CD4-positive, CD25-positive, alpha-beta regulatory T cell (primary cell): ENCODE measurements around the gene IMMP2L. TPM values are rescaled to one million over a fixed set of nuclear protein-coding genes. Genes with fewer than 3 reads are reported as not detected.
A peak's percentile ranks its signal among the peaks of the same experiment; 100 is the strongest.
"Not testable (repeated sequence)": the region's sequence is repeated elsewhere in the genome, so short reads cannot be mapped to it uniquely, and the experiment has no call there.

Source experiments
- ATAC-seq, 2 donors: fragments of 150-1000 bp; cut with Tn5 transposase; one replicate each; pipeline ENCODE4 v1.10.0; 2021; ENCODE audit warnings: low read depth in 2 of 2, moderate number of reproducible peaks in 2 of 2, moderate library complexity in 1 of 2
- DNase-seq, 3 donors: peaks; one replicate each; pipeline versions ENCODE4 v3.0.0 to v3.0.0-alpha.2; 2012 to 2022; ENCODE audit warnings: mixed read lengths in 1 of 3
- H3K27ac ChIP-seq: one replicate; pipeline ENCODE4 v1.7.0; 2013; ENCODE audit warnings: mild to moderate bottlenecking, low read length; ENCODE audit not compliant: insufficient read depth, poor library complexity, severe bottlenecking
- H3K27me3 ChIP-seq: one replicate; pipeline ENCODE4 v1.7.0; 2013; ENCODE audit warnings: low read length; ENCODE audit not compliant: control insufficient read depth, insufficient read depth
- H3K36me3 ChIP-seq: one replicate; pipeline ENCODE4 v1.7.0; 2013; ENCODE audit warnings: mild to moderate bottlenecking, low read length, moderate library complexity; ENCODE audit not compliant: control insufficient read depth, insufficient read depth
- H3K4me1 ChIP-seq: 2 replicates; pipeline ENCODE4 v1.7.0; 2013; ENCODE audit warnings: mild to moderate bottlenecking, low read length; ENCODE audit not compliant: insufficient read depth, control insufficient read depth, poor library complexity, severe bottlenecking
- H3K4me3 ChIP-seq: one replicate; pipeline ENCODE4 v1.7.0; 2013; ENCODE audit warnings: low read depth, mild to moderate bottlenecking, low read length, moderate library complexity
- H3K9me3 ChIP-seq, 2 experiments: 1 replicate in 1 of 2; 2 replicates in 1 of 2; pipeline ENCODE4 v1.7.0; 2013; ENCODE audit warnings: low read length in 2 of 2, mild to moderate bottlenecking in 1 of 2, moderate library complexity in 1 of 2; ENCODE audit not compliant: control insufficient read depth in 2 of 2
- H3K27ac Mint-ChIP-seq, 3 donors: one replicate each; pipeline ENCODE4 v1.8.0; 2020 to 2022; ENCODE audit warnings: mild to moderate bottlenecking in 3 of 3, mixed read lengths in 3 of 3, moderate library complexity in 2 of 3
- H3K27me3 Mint-ChIP-seq: one replicate; pipeline ENCODE4 v1.8.0; 2022; ENCODE audit warnings: mild to moderate bottlenecking, mixed read lengths
- H3K36me3 Mint-ChIP-seq: one replicate; pipeline ENCODE4 v1.8.0; 2020; ENCODE audit warnings: mixed read lengths
- H3K4me1 Mint-ChIP-seq, 4 donors: one replicate each; pipeline ENCODE4 v1.8.0; 2020 to 2022; ENCODE audit warnings: mixed read lengths in 4 of 4, mild to moderate bottlenecking in 1 of 4
- H3K4me3 Mint-ChIP-seq, 4 donors: one replicate each; pipeline ENCODE4 v1.8.0; 2020 to 2022; ENCODE audit warnings: mild to moderate bottlenecking in 4 of 4, mixed read lengths in 4 of 4, moderate library complexity in 3 of 4
- H3K9me3 Mint-ChIP-seq, 7 donors: one replicate each; pipeline ENCODE4 v1.8.0; 2020 to 2022; ENCODE audit warnings: mixed read lengths in 7 of 7, mild to moderate bottlenecking in 3 of 7, moderate library complexity in 2 of 7
- polyA plus RNA-seq, 4 donors: library from polyadenylated mRNA; unstranded; fragments of 300-500 nt; fragmentation: Illumina TruSeq; gene quantifications; one replicate each; pipeline ENCODE4 v1.2.3, GENCODE V29; 2021
- total RNA-seq: library from RNA; stranded (reverse); gene quantifications from one replicate; pipeline ENCODE4 v1.2.3, GENCODE V29; 2022

IMMP2L gene
- total and polyA plus RNA-seq, 5 donors from 2014 or later, result 8.9 to 23.8 (median 17.1) TPM

GRCh38 chr7:111324776-111325175 lies 237.5 kb downstream of the IMMP2L start:
- Histone ChIP-seq H3K4me3 (no peak overlapping the region), H3K36me3 (no peaks in the 10 kb centered on the region), H3K27me3 (no peaks in the 10 kb centered on the region), H3K4me1 (no peaks in the 10 kb centered on the region), H3K9me3 (no peaks in the 10 kb centered on the region), H3K27ac (no peak overlapping the region)
- no peak overlapping the region for H3K4me3 Mint-ChIP-seq
- no peaks in the 10 kb centered on the region for H3K27me3 Mint-ChIP-seq
- no peaks in the 10 kb centered on the region for H3K9me3 Mint-ChIP-seq
- ATAC-seq (no peak), DNase-seq (no peak)
- peaks cover 4 to 9% (median 6%) of the 10 kb centered on the region in 4 donors for H3K4me1 Mint-ChIP-seq
- no peak overlapping the region for H3K27ac Mint-ChIP-seq
- peaks cover 11% of the 10 kb centered on the region for H3K36me3 Mint-ChIP-seq

DNA sequence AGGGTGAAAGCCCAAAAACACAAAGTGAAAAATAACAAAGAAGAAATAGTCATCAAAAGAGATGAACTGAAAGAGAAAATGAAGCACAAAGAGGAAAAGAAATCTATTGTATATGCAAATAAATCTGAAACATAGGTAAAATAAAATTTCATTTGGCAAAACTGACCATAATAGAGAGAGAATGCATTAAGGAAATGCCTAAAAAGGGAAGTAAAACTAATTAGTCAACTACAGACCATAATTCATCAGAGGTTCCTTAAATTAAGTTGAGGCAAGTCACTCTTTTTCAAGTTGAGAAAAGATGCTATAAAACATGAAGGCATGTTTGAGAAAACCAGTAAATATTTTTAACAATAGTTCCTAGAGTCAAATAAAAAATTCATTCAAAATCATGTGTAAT lies 238.1 kb downstream of the IMMP2L start:
- Mint-ChIP-seq H3K36me3 (peaks cover 11% of the 10 kb centered on the region), H3K27ac (no peak overlapping the region), H3K27me3 (no peaks in the 10 kb centered on the region), H3K9me3 (peaks cover 0 to 1% (median 0%) of the 10 kb centered on the region in 7 donors), H3K4me1 (peaks cover 4 to 7% (median 5%) of the 10 kb centered on the region in 4 donors), H3K4me3 (no peak overlapping the region)
- H3K27ac ChIP-seq, result no peak overlapping the region
- H3K27me3 ChIP-seq, result no peaks in the 10 kb centered on the region
- H3K9me3 ChIP-seq, result no peaks in the 10 kb centered on the region
- DNase-seq, result no peak
- no peak for ATAC-seq
- H3K36me3 ChIP-seq, result no peaks in the 10 kb centered on the region
- no peak overlapping the region for H3K4me3 ChIP-seq
- H3K4me1 ChIP-seq, result no peaks in the 10 kb centered on the region

DNA sequence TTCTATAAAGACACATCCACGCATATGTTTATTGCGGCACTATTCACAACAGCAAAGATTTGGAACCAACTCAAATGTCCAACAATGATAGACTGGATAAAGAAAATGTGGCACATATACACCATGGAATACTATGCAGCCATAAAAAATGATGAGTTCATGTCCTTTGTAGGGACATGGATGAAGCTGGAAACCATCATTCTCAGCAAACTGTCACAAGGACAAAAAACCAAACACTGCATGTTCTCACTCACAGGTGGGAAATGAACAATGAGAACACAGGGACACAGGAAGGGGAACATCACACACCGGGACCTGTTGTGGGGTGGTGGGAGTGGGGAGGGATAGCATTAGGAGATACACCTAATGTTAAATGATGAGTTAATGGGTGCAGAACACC lies 238.6 kb downstream of the IMMP2L start:
- H3K27me3 Mint-ChIP-seq, H3K27ac Mint-ChIP-seq, H3K9me3 ChIP-seq, H3K4me3 ChIP-seq, H3K4me1 ChIP-seq, H3K4me1 Mint-ChIP-seq, H3K27ac ChIP-seq, ATAC-seq, H3K36me3 ChIP-seq, H3K4me3 Mint-ChIP-seq, H3K9me3 Mint-ChIP-seq, DNase-seq, H3K27me3 ChIP-seq: not testable (repeated sequence)
- peaks cover 11% of the 10 kb centered on the region for H3K36me3 Mint-ChIP-seq

GRCh38 chr7:111320133-111320532 lies 242.2 kb downstream of the IMMP2L start:
- H3K4me3 Mint-ChIP-seq, result no peak overlapping the region
- no peaks in the 10 kb centered on the region for H3K9me3 ChIP-seq
- H3K4me1 ChIP-seq, result no peaks in the 10 kb centered on the region
- no peaks in the 10 kb centered on the region for H3K36me3 ChIP-seq
- no peak overlapping the region for H3K4me3 ChIP-seq
- H3K27me3 ChIP-seq, result no peaks in the 10 kb centered on the region
- peaks cover 0 to 1% (median 0%) of the 10 kb centered on the region in 7 donors for H3K9me3 Mint-ChIP-seq
- peaks cover 0 to 10% (median 3%) of the 10 kb centered on the region in 4 donors for H3K4me1 Mint-ChIP-seq
- H3K27me3 Mint-ChIP-seq, result no peaks in the 10 kb centered on the region
- no peak overlapping the region for H3K27ac Mint-ChIP-seq
- no peak for ATAC-seq
- H3K27ac ChIP-seq, result no peak overlapping the region
- peaks cover 11% of the 10 kb centered on the region for H3K36me3 Mint-ChIP-seq
- DNase-seq, result no peak

DNA sequence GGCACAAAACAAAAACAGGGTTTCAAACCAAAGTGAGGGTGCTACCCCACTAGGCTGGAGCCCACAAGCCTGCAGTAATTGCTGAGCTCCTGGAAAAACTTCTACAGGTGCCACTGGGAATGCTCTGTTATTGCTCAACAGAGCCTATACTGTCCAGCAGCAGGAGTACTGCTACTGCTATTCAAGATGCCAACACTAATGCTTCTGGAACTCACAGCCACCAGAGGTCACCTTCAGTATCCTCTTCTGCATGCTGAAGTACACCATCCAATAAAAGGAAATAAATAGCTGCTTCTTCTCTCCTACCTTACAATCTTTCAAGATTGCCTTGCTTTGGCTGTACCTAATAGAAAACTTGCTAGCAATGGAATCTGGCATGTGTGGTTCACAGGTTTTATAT lies 249.3 kb downstream of the IMMP2L start:
- Mint-ChIP-seq H3K4me3 (no peak overlapping the region), H3K27me3 (no peaks in the 10 kb centered on the region), H3K9me3 (no peaks in the 10 kb centered on the region), H3K4me1 (peaks cover 0 to 6% (median 0%) of the 10 kb centered on the region in 4 donors), H3K36me3 (no peaks in the 10 kb centered on the region), H3K27ac (no peak overlapping the region)
- H3K27ac ChIP-seq, result no peak overlapping the region
- no peaks in the 10 kb centered on the region for H3K9me3 ChIP-seq
- no peaks in the 10 kb centered on the region for H3K36me3 ChIP-seq
- no peak overlapping the region for H3K4me3 ChIP-seq
- DNase-seq (no peak), ATAC-seq (no peak)
- no peaks in the 10 kb centered on the region for H3K4me1 ChIP-seq
- H3K27me3 ChIP-seq, result no peaks in the 10 kb centered on the region

DNA sequence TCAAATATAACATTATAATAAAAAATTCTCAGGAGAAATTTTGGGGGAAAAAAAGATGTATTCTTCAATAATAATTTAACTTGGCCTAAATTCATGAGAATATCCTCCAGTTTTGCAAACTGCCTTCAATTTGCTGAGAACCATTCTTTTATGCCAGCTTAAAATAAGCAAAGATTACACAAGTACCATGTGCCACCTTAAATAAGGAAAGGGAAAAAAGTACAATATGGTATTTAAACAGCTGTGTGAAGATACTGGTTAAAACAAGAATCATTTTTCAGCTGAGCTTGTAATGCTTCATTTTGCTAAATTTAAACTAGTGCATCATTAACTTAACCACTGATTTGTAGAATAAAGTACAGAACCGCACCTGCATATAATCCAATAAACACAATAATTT lies 253.6 kb downstream of the IMMP2L start:
- DNase-seq, result no peak
- Histone ChIP-seq H3K4me3 (no peak overlapping the region), H3K27ac (no peak overlapping the region), H3K36me3 (no peaks in the 10 kb centered on the region), H3K4me1 (no peaks in the 10 kb centered on the region), H3K9me3 (no peaks in the 10 kb centered on the region), H3K27me3 (no peaks in the 10 kb centered on the region)
- H3K4me3 Mint-ChIP-seq, result peak overlapping the region in 1 of 4 donors; percentile 68
- H3K9me3 Mint-ChIP-seq, result no peaks in the 10 kb centered on the region
- no peak overlapping the region for H3K27ac Mint-ChIP-seq
- no peak for ATAC-seq
- no peaks in the 10 kb centered on the region for H3K27me3 Mint-ChIP-seq
- peaks cover 0 to 5% (median 2%) of the 10 kb centered on the region in 4 donors for H3K4me1 Mint-ChIP-seq
- no peaks in the 10 kb centered on the region for H3K36me3 Mint-ChIP-seq

- Histone ChIP-seq H3K27ac (no peak overlapping the region), H3K36me3 (no peaks in the 10 kb centered on the region), H3K9me3 (no peaks in the 10 kb centered on the region), H3K4me1 (no peaks in the 10 kb centered on the region), H3K27me3 (no peaks in the 10 kb centered on the region), H3K4me3 (no peak overlapping the region)
- Mint-ChIP-seq H3K4me1 (peaks cover 0 to 6% (median 2%) of the 10 kb centered on the region in 4 donors), H3K9me3 (no peaks in the 10 kb centered on the region), H3K36me3 (peaks cover 7% of the 10 kb centered on the region), H3K27ac (no peak overlapping the region), H3K4me3 (no peak overlapping the region), H3K27me3 (no peaks in the 10 kb centered on the region)
- ATAC-seq (no peak), DNase-seq (no peak)
Measured at GRCh38 chr7:111301891-111302290, 260.4 kb downstream of the IMMP2L start.

DNA sequence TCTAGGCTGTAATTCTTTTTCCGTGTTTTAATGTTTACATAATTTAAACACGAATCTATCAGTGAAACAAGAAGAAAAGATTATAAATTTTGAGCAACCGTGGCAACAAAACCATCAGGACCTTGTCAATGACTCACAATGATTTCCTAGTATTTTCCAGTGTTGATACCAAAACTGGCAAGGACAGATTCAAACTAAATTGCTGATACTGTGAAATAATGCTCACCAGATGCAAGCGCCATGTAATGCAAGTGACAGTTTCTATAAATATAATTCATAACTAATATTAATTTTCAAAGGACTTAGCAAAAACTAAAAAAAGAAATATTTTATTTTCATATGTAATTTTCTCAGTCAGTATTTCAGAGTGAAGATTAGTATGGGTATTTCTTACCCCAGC lies 267.8 kb downstream of the IMMP2L start:
- no peaks in the 10 kb centered on the region for H3K27me3 ChIP-seq
- no peak overlapping the region for H3K27ac ChIP-seq
- H3K4me1 ChIP-seq, result no peaks in the 10 kb centered on the region
- no peaks in the 10 kb centered on the region for H3K36me3 Mint-ChIP-seq
- no peak overlapping the region for H3K4me3 Mint-ChIP-seq
- H3K9me3 Mint-ChIP-seq, result peaks cover 0 to 3% (median 0%) of the 10 kb centered on the region in 7 donors
- no peak overlapping the region for H3K27ac Mint-ChIP-seq
- H3K27me3 Mint-ChIP-seq, result no peaks in the 10 kb centered on the region
- ATAC-seq, result no peak
- no peaks in the 10 kb centered on the region for H3K9me3 ChIP-seq
- peaks cover 0 to 5% (median 0%) of the 10 kb centered on the region in 4 donors for H3K4me1 Mint-ChIP-seq
- no peak overlapping the region for H3K4me3 ChIP-seq
- no peaks in the 10 kb centered on the region for H3K36me3 ChIP-seq
- no peak for DNase-seq
